ENCODE data around the gene ANXA2R.
A peak's percentile ranks its signal among the peaks of the same experiment; 100 is the strongest.

ANXA2R gene

DNA sequence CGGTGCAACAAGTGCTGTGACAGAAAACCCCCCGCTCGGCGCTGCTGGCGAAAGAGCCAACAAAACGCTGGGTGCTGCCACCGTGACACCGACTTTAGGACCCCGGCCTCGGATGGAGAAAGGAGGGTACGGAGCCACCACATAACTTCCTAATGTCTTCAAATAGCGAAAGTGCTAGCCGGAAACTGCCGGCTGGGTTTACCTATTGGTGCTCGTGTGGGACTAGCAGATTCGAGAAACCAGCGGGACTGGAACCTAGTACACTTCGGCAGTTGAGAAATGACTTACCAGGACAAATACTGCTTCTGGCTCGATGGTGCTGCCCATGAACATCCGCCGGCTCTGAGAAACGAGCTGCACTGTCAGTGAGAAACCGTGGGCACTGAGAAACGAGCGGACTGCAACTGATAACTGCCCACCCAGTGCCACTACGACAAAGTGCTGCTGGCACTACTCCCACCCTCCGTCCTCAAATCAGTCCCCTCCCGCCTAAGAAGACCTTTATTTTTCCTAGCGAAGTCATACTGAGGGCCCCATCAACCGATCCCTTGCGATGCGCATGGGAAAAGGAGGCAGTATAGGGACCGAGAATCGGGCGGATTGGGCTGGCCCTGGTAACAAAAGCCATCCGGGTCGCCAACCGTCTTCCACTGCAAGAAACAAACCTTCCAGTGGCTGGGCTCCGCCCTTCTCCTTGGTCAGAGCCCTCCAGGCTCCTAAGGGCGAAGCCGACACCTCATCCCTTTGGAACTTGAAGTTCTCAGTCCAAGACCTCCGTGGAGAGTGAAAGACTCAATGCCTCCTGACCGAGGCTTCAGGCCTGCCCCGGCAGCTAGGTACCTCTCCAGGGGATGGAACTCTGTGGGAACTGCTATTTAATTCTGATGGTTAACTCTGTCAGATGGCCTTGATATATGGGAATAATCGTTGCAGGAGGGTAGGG is 27.0 kb upstream of the ANXA2R start:
- no peak for TF ChIP-seq CTCF (IDR thresholded peaks at IDR 0.05)
- peak overlapping the region; percentile 69 for H3K4me3 ChIP-seq (ENCODE audit: low read depth, low read length)
- H3K79me2 ChIP-seq, result peaks cover 30% of the 10 kb centered on the region
- no peaks in the 10 kb centered on the region for H3K36me3 ChIP-seq (ENCODE audit: control insufficient read depth, insufficient read depth, low read length)
- H3K27ac ChIP-seq, result peak overlapping the region; percentile 99
- H3K9ac ChIP-seq, result peak overlapping the region; percentile 85
- H3K9me3 ChIP-seq (ENCODE audit: control insufficient read depth, low read length), result no peaks in the 10 kb centered on the region
- no peaks in the 10 kb centered on the region for H3K27me3 ChIP-seq (ENCODE audit: control insufficient read depth, insufficient read depth, low read length)
- H3K4me2 ChIP-seq (ENCODE audit: low read length), result peak overlapping the region; percentile 85
- peaks cover 23% of the 10 kb centered on the region for H3K4me1 ChIP-seq
- peak overlapping the region; percentile 93 for H2AFZ ChIP-seq

DNA sequence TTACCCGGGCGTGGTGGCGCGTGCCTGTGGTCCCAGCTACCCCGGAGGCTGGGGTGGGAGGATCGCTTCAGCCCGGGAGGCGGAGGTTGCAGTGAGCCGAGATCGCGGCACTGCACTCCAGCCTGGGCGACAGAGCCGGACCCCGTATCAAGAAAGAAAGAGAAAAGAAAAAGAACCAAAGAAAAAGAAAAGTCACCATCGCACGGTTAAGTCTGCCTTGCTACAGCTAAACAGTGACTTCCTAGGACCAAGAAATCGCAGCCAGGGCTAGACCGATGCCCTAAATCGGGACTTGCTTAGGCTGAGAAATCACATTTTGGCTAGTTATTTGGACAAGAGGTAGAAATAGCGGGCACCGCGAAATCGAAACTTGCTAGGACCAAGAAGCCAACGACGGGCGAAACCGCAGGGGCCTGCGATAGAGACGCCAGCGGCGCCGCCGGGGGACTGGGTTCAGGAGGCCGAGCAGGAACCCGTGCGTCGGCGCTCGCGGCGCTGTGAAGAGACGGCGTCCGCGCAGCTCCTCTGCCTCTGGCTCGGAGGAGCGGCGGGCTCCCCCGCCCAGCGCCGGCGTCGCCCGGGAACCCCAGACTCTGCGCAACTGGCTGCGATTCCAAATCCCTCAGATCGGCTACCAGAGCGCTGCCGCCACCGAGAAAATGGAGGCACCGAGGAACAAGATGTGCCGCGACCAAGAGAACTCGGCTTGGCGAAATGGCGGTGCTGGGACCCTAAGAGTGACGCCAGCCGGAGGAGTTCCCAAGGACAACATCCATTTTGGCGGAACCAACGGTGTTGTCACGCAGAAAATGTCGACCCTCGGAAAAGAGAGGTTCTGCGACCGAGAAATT is 26.1 kb upstream of the ANXA2R start:
- Histone ChIP-seq H3K4me2 (ENCODE audit: low read length) (peak overlapping the region; percentile 85), H3K79me2 (peaks cover 27% of the 10 kb centered on the region), H3K9ac (peak overlapping the region; percentile 85), H3K27ac (peak overlapping the region; percentile 99), H3K4me1 (peaks cover 23% of the 10 kb centered on the region), H3K4me3 (ENCODE audit: low read depth, low read length) (peak overlapping the region; percentile 69), H3K27me3 (ENCODE audit: control insufficient read depth, insufficient read depth, low read length) (no peaks in the 10 kb centered on the region), H3K9me3 (ENCODE audit: control insufficient read depth, low read length) (no peaks in the 10 kb centered on the region), H3K36me3 (ENCODE audit: control insufficient read depth, insufficient read depth, low read length) (no peaks in the 10 kb centered on the region), H2AFZ (peak overlapping the region; percentile 93)
- no peak for TF ChIP-seq CTCF (IDR thresholded peaks at IDR 0.05)

DNA sequence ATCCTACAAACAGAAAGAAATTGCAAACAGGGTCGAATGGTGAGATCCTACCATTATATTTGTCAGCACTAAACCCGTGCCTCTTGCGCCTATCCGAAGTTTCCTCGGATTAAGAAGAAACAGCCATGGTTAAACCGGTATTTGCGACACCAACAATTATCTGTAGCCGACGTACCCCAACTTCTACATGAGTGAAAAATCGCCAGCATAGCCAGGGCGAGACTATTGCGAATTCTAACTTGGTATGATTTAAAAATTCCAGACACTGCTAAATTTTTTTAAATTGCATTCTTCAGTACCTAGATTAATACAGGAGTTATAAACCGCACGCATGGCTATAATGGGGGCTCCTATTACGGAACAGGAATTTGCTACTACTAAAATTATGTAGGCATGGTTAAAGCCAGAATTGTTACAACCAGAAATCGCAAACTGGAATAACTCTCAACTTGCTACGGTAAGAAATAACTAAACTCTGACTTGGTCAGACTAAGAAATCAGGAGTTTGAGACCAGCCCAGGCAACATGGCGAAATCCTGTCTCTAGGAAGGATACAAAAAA is 25.3 kb upstream of the ANXA2R start:
- Histone ChIP-seq H3K4me2 (ENCODE audit: low read length) (peak overlapping the region; percentile 85), H3K36me3 (ENCODE audit: control insufficient read depth, insufficient read depth, low read length) (no peaks in the 10 kb centered on the region), H3K4me1 (peaks cover 23% of the 10 kb centered on the region), H2AFZ (peak overlapping the region; percentile 93), H3K9ac (peak overlapping the region; percentile 85), H3K9me3 (ENCODE audit: control insufficient read depth, low read length) (no peaks in the 10 kb centered on the region), H3K79me2 (peaks cover 21% of the 10 kb centered on the region), H3K27me3 (ENCODE audit: control insufficient read depth, insufficient read depth, low read length) (no peaks in the 10 kb centered on the region), H3K4me3 (ENCODE audit: low read depth, low read length) (peak overlapping the region; percentile 69), H3K27ac (peak overlapping the region; percentile 99)
- TF ChIP-seq CTCF (IDR thresholded peaks at IDR 0.05), result no peak

GRCh38 chr5:43063721-43064171 is 23.6 kb upstream of the ANXA2R start:
- Histone ChIP-seq H3K4me2 (ENCODE audit: low read length) (peak overlapping the region; percentile 85), H3K27ac (peak overlapping the region; percentile 99), H2AFZ (peak overlapping the region; percentile 80), H3K4me3 (ENCODE audit: low read depth, low read length) (no peak overlapping the region), H3K4me1 (peaks cover 17% of the 10 kb centered on the region), H3K79me2 (peaks cover 18% of the 10 kb centered on the region), H3K9ac (no peak overlapping the region), H3K36me3 (ENCODE audit: control insufficient read depth, insufficient read depth, low read length) (no peaks in the 10 kb centered on the region), H3K27me3 (ENCODE audit: control insufficient read depth, insufficient read depth, low read length) (no peaks in the 10 kb centered on the region), H3K9me3 (ENCODE audit: control insufficient read depth, low read length) (no peaks in the 10 kb centered on the region)
- TF ChIP-seq CTCF (IDR thresholded peaks at IDR 0.05), result no peak
